GM18508 (cell line): ENCODE results near the gene ELMOD3.
"Not testable (repeated sequence)": the region's sequence is repeated elsewhere in the genome, so short reads cannot be mapped to it uniquely, and the experiment has no call there.

Source experiments
- ATAC-seq: cut with Tn5 transposase; IDR thresholded peaks from one replicate; pipeline ENCODE4 v1.9.1; 2021; ENCODE audit warnings: moderate number of reproducible peaks; ENCODE audit not compliant: insufficient read depth, unreplicated experiment

Gene ELMOD3

GRCh38 chr2:85398426-85399182 lies 44.0 kb downstream of the ELMOD3 start:
- ATAC-seq, result no peak

GRCh38 chr2:85399183-85399455 lies 44.5 kb downstream of the ELMOD3 start:
- ATAC-seq, result no peak

- ATAC-seq, result no peak
Observed at GRCh38 chr2:85400023-85400422, 45.5 kb downstream of the ELMOD3 start.

GRCh38 chr2:85400541-85401463 lies 46.2 kb downstream of the ELMOD3 start:
- ATAC-seq, result no peak

GRCh38 chr2:85401464-85401805 lies 46.9 kb downstream of the ELMOD3 start:
- ATAC-seq, result no peak

GRCh38 chr2:85401844-85402243 lies 47.3 kb downstream of the ELMOD3 start:
- ATAC-seq, result no peak

- ATAC-seq, result no peak
Observed at GRCh38 chr2:85405201-85406059, 50.9 kb downstream of the ELMOD3 start.

- no peak for ATAC-seq
Observed at GRCh38 chr2:85409845-85410583, 55.4 kb downstream of the ELMOD3 start, which contains the start of gene CAPG. Gene CAPG (minus strand): TSS chr2:85410366. CDS start chr2:85402145, 8,221 bp downstream.

- ATAC-seq, result no peak
Observed at GRCh38 chr2:85410584-85411404, 56.2 kb downstream of the ELMOD3 start.

- ATAC-seq, result no peak
Observed at GRCh38 chr2:85411405-85411748, 56.8 kb downstream of the ELMOD3 start.

- ATAC-seq, result no peak
Observed at GRCh38 chr2:85413592-85414420, 59.2 kb downstream of the ELMOD3 start.

- not testable (repeated sequence) for ATAC-seq
Observed at GRCh38 chr2:85414421-85414759, 59.8 kb downstream of the ELMOD3 start.

GRCh38 chr2:85414761-85415553 lies 60.4 kb downstream of the ELMOD3 start:
- ATAC-seq, result no peak

- ATAC-seq, result no peak
Observed at GRCh38 chr2:85415980-85416650, 61.5 kb downstream of the ELMOD3 start.

- peak; percentile 57 for ATAC-seq
Observed at GRCh38 chr2:85418132-85419008, 63.8 kb downstream of the ELMOD3 start, which contains the start of gene SH2D6. Gene SH2D6 (plus strand): TSS chr2:85418714. CDS start chr2:85429466, 10,752 bp downstream.

GRCh38 chr2:85419009-85419675 lies 64.6 kb downstream of the ELMOD3 start:
- ATAC-seq, result no peak
